Endothelial cell (in vitro differentiated cells): Measurements from ENCODE around the gene CARD9. TPM values are rescaled to one million over a fixed set of nuclear protein-coding genes. Genes with fewer than 3 reads are reported as not detected.
A peak's percentile ranks its signal among the peaks of the same experiment; 100 is the strongest.

Source experiments
- DNase-seq: peaks from one replicate; pipeline ENCODE4 v3.0.0; 2021; ENCODE audit warnings: low spot score
- H3K27ac Mint-ChIP-seq: one replicate; pipeline ENCODE4 v1.8.0; 2021; ENCODE audit warnings: mixed read lengths, inconsistent platforms; ENCODE audit not compliant: unreplicated experiment
- H3K27me3 Mint-ChIP-seq: one replicate; pipeline ENCODE4 v1.8.0; 2021; ENCODE audit warnings: mild to moderate bottlenecking, moderate library complexity, mixed read lengths, inconsistent platforms; ENCODE audit not compliant: unreplicated experiment
- H3K36me3 Mint-ChIP-seq: one replicate; pipeline ENCODE4 v1.8.0; 2021; ENCODE audit warnings: mild to moderate bottlenecking, low read depth, mixed read lengths, inconsistent platforms; ENCODE audit not compliant: unreplicated experiment
- H3K4me1 Mint-ChIP-seq: one replicate; pipeline ENCODE4 v1.8.0; 2021; ENCODE audit warnings: mild to moderate bottlenecking, mixed read lengths, inconsistent platforms; ENCODE audit not compliant: unreplicated experiment
- H3K4me3 Mint-ChIP-seq: one replicate; pipeline ENCODE4 v1.8.0; 2021; ENCODE audit warnings: mild to moderate bottlenecking, mixed read lengths, inconsistent platforms; ENCODE audit not compliant: unreplicated experiment
- H3K9me3 Mint-ChIP-seq: one replicate; pipeline ENCODE4 v1.8.0; 2021; ENCODE audit warnings: mixed read lengths, inconsistent platforms; ENCODE audit not compliant: unreplicated experiment
- total RNA-seq: library from RNA; stranded (reverse); fragmentation: NEBNext Ultra II Directional; extraction: Animal tissue kit (Norgen Biotek cat#: 25700); gene quantifications from one replicate; pipeline ENCODE4 v1.2.1, GENCODE V29; 2021; ENCODE audit not compliant: unreplicated experiment
- TF ChIP-seq, protein P1 (sequence below): fragments of 200-600 bp; sonication (generic); IDR thresholded peaks from one replicate; pipeline ENCODE4 v1.5.0; 2021; ENCODE audit warnings: antibody characterized with exemption; ENCODE audit not compliant: unreplicated experiment

Gene CARD9
- total RNA-seq, 1 donor from 2014 or later: 0.41 TPM

GRCh38 chr9:136397643-136398042 lies 24.2 kb upstream of the CARD9 start:
- H3K27me3 Mint-ChIP-seq: peaks cover 10% of the 10 kb centered on the region
- no peak overlapping the region for H3K4me3 Mint-ChIP-seq
- TF ChIP-seq, protein P1, sequence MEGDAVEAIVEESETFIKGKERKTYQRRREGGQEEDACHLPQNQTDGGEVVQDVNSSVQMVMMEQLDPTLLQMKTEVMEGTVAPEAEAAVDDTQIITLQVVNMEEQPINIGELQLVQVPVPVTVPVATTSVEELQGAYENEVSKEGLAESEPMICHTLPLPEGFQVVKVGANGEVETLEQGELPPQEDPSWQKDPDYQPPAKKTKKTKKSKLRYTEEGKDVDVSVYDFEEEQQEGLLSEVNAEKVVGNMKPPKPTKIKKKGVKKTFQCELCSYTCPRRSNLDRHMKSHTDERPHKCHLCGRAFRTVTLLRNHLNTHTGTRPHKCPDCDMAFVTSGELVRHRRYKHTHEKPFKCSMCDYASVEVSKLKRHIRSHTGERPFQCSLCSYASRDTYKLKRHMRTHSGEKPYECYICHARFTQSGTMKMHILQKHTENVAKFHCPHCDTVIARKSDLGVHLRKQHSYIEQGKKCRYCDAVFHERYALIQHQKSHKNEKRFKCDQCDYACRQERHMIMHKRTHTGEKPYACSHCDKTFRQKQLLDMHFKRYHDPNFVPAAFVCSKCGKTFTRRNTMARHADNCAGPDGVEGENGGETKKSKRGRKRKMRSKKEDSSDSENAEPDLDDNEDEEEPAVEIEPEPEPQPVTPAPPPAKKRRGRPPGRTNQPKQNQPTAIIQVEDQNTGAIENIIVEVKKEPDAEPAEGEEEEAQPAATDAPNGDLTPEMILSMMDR: no peak
- peaks cover 27% of the 10 kb centered on the region for H3K36me3 Mint-ChIP-seq
- peaks cover 7% of the 10 kb centered on the region for H3K4me1 Mint-ChIP-seq
- no peak overlapping the region for H3K27ac Mint-ChIP-seq
- DNase-seq: no peak
- H3K9me3 Mint-ChIP-seq: no peaks in the 10 kb centered on the region

GRCh38 chr9:136396219-136396515 lies 22.7 kb upstream of the CARD9 start:
- H3K36me3 Mint-ChIP-seq: peaks cover 23% of the 10 kb centered on the region

DNA sequence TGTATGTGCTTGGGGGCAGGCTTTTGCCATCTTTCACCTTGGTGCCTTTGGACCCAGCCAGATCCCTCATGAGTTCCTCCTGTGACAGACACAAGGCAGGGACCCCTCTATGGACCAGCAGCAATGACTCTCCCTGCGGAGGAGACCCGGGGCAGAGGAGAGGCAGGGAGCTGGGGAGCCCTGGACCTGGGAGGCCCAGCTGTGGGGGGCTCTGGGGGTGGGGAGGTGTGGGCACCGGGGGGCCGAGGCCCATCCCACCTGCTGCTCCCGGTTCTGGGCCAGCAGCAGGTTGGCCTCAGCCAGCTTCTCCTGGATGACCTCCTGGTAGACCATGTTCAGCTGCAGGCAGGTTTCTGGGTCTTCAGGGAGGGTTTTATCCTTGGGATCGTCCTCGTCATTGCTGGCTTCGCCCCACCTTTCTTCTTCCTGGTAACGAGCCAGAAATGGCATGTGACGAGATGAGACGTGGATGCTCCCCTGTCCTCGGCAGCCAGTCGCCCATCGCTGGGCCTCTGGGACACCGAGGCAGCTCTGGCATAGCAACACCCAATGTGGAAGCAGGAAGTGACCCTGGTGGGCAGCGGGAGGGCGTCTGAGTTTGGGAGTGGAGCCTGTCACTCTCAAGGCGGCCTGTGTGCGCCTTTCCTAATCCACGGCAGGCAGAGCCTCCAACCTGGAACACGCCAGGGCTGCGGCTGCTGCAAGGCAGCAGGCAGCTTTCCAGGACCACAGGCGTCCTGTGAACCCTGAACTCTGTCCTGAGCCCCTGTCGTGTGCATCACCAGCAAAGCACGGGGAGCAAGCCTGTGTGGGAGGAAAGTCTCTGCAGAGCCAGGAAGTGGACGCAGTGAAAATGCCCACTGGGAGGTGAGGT lies 22.1 kb upstream of the CARD9 start:
- peaks cover 25% of the 10 kb centered on the region for H3K36me3 Mint-ChIP-seq

More at GRCh38 chr9:136396219-136396515, 22.7 kb upstream of the CARD9 start:
- Mint-ChIP-seq H3K9me3 (no peaks in the 10 kb centered on the region), H3K27ac (no peak overlapping the region), H3K27me3 (peaks cover 10% of the 10 kb centered on the region), H3K4me1 (peaks cover 7% of the 10 kb centered on the region), H3K4me3 (no peak overlapping the region)
- no peak for DNase-seq
- TF ChIP-seq, protein P1: no peak

DNA sequence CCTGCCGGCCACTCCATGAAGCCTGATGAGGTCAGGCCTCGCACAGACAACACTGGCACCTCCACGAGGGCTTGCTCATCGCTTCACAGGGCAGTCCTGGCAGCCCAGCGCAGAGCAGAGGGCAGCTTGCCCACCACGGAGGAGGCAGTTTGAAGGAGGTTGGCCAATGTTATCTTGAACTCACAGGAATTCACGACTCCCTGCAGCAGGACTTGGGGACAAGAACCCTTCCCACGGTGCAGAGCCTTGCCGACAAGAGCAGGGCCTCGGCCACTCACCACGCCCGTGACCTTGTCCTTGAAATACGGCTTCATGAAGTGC lies 21.5 kb upstream of the CARD9 start:
- Mint-ChIP-seq H3K4me3 (peak overlapping the region; percentile 69), H3K9me3 (no peaks in the 10 kb centered on the region), H3K27me3 (peaks cover 7% of the 10 kb centered on the region), H3K4me1 (peaks cover 7% of the 10 kb centered on the region), H3K36me3 (peaks cover 25% of the 10 kb centered on the region), H3K27ac (no peak overlapping the region)
- DNase-seq: no peak
- TF ChIP-seq, protein P1: no peak

More for the DNA sequence above, 22.1 kb upstream of the CARD9 start:
- Mint-ChIP-seq H3K4me3 (peak overlapping the region; percentile 69), H3K4me1 (peaks cover 7% of the 10 kb centered on the region), H3K27me3 (peaks cover 7% of the 10 kb centered on the region), H3K27ac (no peak overlapping the region), H3K9me3 (no peaks in the 10 kb centered on the region)
- TF ChIP-seq, protein P1: no peak
- DNase-seq: no peak

GRCh38 chr9:136394312-136395019 lies 21.0 kb upstream of the CARD9 start:
- H3K27ac Mint-ChIP-seq: no peak overlapping the region
- H3K9me3 Mint-ChIP-seq: no peaks in the 10 kb centered on the region
- H3K27me3 Mint-ChIP-seq: peaks cover 7% of the 10 kb centered on the region
- no peak for DNase-seq
- TF ChIP-seq, protein P1: no peak
- H3K36me3 Mint-ChIP-seq: peaks cover 29% of the 10 kb centered on the region
- H3K4me3 Mint-ChIP-seq: no peak overlapping the region
- H3K4me1 Mint-ChIP-seq: peaks cover 7% of the 10 kb centered on the region
